HG03103 (cell line): ENCODE data around the gene DPY19L3.
"Not testable (repeated sequence)": the region's sequence is repeated elsewhere in the genome, so short reads cannot be mapped to it uniquely, and the experiment has no call there.

Experiments
- ATAC-seq: cut with Tn5 transposase; IDR thresholded peaks from one replicate; pipeline ENCODE4 v1.9.1; 2021; ENCODE audit warnings: low read depth; ENCODE audit not compliant: unreplicated experiment

The DPY19L3 gene

DNA sequence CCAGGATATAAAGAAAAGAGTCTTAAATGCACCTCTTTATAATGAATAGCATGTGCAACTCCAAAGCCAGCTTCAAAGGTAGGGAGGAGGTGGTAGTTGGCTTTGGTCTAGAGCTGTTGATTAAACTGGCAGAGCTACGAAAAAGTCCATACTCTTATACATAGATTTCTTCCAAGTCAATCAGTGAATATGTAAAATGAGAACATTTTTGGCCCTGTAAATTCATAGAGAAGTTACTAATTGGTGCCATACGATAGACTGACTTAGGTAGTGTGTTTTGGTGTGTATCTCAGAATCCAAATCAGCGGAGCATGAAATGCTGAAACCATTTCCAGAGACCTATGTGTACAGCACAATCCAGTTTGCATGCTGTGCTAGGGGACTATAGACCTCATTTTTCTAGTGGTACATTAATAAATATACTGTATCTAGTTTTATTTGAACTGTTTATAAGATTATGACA lies 17.1 kb upstream of the DPY19L3 start:
- no peak for ATAC-seq

DNA sequence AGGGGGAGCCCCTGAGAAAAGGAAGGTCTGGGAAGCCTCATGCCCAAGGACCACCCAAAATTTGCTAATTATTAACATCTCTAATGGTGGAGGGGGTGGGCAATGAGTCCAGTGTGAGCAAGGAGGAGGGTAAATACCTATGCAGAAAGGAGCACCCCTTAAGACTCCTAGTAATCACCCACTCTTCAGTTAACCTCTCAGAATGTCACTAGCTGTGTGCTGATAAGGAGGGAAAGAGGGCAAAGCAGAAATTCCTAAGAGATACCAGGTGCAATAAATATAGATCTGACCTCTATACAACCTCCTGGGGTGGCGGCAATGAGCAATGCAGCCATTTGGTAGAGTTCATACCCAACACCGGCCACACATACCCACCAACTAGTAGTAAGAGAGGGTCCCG lies 12.7 kb upstream of the DPY19L3 start:
- no peak for ATAC-seq

DNA sequence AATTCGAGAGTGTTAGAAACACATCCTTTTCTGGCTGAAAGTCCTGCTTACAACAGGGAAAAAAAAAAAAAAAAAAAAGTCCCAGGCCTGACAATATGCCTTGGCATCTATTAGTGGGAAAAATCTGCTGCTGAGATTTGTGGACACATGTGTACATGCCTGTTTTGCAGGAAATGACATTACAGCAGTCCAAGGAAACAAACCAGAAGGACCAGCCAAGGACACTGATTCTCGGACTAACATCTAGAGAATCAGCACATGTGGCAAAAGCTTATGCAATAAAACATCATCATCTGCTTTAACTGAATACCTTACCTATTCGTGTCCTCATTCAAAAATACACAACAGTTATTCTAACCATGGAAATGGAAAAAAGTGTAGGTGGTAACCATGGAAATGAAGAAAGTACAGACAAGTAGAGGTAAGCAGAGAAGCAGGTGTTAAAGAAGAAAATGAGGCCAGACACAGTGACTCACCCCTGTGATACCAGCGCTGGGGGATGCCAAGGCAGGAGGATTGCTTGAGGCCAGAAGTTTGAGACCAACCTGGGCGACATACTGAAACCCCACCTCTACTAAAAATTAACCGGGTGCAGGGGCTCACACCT lies 9.4 kb upstream of the DPY19L3 start:
- no peak for ATAC-seq

DNA sequence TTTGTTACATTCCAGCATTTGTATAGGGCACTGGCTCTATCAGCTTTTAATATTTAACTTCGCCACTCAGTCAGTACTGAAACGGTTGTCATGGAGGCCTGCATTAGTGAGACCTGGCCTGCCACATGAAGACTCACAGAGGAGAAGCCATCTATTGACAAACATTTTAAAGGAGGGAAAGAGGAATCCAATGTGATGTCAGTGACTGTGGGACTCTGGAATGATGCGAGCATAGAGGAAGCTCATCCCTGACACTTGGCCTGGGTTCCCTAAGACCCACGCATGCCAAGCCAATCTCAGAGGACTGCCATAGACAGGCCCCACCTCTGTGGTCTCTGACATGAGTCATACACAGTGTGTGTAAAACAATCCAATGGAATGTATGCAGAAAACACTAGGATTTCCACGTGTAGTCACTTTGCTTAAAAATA lies 7.9 kb upstream of the DPY19L3 start:
- ATAC-seq = no peak

DNA sequence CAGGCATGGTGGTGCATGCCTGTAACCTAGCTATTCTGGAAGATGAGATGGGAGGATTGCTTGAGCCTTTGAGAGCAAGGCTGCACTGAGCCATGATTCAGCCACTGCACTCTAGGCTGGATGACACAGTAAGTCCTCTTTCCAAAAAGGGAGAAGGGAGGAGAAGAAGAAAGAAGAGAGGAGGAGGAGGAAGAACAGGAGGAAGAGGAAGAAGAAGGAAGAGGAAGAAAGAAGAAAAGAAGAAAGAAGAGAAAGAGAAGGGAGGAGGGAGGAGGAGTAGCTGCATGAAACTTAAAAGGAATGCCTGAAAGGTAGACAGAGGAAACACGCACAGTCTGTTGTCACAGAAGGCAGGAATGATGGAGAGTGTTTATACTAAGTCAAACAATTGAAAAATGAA lies 3.6 kb upstream of the DPY19L3 start:
- ATAC-seq = no peak

DNA sequence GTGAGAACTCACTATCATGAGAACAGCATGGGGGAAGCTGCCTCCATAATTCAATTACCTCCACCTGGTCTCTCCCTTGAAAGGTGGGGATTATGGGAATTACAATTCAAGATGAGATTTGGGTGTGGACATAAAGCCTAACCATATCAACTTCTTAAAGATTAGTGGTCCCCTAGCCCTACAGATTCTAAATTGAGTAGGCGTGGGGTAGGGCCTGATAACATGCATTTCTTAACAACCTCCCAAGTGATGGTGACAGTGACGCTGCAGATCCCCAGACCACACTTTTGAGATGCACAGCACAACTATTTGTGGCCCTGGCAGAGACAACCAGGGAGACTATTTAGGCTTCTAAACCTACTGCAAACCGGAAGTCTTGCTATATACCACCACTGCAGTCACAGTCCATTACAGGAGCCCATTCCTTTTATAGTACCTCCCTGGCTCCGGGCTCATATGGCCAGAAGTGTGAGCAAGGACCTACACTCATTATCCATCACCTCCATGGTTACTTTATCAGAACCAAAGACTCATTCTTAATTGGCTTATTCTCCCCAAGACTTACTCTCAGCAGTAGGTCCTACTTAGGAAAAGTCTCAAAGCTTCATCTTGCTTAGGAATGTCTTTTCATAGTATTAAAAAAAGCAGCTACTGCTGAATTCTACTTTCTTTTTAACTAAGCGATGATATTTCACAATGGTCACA lies 2.1 kb upstream of the DPY19L3 start:
- no peak for ATAC-seq

DNA sequence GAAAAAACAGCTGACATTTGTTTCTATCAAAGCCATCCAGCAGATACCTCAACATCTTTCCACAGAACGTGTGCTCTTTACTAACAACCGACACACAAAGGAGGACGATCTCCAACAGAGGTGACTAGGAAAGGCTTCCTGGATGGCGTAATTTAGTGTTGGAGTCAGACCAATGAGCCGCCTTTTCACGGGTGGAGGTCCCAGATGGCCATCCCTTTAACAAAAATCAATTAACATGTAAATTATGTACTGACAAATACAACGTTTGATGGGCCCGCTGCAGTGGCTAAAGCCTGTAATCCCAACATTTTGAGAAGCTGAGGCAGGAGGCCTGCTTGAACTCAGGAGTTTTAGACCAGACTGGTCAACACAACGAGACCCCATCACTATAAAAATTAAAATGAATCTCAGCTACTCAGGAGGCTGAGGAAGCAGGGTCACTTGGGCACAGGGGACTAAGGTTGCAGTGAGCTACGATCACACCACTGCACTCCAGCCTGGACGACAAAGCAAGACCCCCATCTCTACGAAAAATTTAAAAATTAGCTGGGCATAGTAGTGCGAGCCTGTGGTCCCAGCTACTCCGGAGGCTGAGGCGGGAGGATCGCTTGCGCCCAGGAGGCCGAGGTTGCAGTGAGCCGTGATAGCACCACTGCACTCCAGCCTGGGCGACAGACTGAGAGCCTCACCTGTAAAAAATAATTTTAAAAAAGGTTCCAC lies 1.2 kb upstream of the DPY19L3 start:
- no peak for ATAC-seq

DNA sequence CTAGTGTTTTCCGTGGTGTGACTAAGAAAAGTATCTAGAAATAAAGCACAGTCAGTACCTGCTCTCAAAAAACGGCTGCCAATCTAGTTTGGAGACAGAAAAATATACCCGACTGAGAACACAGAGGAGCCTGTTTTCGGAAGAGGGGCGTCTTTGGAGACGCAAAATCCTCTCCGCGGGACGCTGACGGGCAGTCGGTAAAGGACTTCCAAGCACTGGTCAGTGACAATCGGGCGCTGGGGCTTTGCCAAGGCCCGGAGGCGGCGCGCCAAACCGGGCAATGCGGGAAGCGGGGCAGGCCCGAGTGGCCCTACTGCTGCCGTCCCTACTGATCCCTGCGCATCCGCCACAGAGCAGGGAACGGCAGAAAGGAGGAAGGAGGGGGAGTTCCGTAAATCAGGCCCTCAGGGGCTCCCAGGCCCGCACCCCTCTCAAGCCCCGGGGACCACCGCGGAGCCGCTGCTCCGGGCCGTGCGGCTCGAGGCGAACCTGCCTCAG lies 588 bp upstream of the DPY19L3 start:
- ATAC-seq = no peak

DNA sequence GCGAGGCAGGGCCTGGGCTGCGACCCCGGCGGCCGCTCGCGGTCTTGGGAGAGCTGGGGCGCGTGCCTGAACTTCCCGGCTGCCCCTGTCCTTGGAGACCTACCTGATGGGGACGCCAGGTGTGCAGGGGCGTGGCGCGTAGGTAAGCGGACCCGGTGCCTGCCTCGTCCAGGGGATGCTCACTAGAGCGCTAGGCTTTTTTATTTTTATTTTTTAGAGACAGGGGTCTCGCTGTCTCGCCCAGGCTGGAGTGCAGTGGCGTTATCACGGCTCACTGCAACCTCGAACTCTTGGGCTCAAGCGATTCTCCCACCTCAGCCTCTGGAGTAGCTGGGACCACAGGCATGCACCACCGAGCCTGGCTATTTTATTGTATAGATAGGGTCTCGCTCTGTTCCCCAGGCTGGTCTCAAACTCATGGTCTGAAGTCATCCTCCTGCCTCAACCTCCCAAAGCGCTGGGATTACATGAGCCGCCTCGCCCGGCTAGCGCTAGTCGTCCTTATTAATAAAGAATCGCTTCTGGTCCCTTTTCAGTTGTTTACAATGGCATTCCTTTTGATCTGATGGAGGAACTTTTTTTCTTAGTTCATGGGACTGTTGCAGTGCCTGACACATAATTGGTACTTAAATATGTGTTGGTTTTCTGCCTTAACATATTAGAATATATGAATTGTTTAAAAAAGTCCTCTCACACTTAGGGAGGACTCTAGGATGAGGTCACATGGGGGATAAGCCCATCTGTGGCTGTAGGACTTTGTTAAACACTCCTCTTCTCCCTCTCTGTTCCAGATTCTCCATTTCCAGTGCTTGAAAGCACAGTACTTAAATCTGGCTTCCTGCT lies 812 bp downstream of the DPY19L3 start:
- ATAC-seq = no peak

DNA sequence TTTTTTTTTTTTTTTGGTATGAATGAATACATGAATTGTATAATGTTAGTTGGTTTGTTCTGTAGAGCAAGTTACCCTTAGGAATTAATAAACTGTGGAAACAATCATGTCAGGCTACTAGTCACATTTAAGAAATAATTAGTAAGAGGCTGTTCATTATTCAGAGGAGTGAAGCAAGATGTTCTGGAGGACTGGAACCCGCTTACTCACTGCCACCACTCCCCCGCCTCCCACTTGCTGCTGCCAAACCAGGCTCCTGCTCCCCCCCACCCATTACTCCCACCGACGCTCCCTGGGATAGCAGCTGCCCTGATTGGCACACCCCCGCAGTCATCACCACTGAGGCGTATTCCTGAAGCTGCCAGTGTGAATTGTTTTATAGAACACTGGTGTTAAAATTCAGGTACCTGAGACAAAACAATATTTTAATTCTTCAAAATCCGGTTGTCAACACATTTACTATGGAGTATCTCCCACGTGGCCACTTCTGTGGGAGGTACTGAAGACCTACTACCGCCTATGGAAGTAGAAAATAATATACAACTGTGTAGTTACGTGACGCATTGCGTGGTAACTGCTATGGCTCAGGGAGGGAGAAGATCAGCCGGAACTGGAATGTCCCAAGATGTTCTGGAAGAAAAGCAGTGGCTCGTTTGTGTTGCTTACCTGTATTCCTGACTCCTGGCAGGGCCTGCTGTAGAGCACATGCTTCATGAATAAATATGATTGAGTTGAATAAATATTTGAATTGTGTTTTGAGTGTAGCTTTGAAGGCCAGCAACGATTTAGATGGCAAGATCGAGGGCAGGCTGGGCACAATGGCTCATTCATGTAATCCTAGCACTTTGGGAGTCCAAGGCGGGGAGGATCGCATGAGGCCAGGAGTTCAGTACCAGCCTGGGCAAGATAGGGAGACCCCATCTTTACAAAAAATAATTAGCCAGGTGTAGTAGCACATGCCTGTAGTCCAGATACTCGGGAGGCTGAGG lies 1.7 kb downstream of the DPY19L3 start:
- ATAC-seq = no peak

DNA sequence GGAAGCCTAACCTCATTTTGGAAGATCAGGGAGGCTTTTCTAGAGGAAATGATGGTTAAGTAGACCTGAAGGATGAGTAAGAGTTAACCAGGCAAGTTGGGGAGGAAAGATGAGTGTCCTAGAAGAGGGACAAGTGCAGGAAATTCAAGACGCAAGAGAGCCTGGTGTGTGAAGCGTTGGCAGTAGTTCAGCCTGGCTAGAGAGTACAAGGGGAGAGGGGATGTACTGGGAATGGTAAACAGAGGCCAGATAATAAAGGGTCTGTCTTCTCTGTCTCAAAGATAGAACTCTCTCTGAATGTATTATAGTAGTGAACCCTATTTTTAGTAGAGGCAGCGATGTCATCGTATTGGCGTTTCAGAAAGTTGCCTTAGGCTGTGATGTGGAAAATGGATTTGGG lies 9.7 kb downstream of the DPY19L3 start:
- no peak for ATAC-seq

DNA sequence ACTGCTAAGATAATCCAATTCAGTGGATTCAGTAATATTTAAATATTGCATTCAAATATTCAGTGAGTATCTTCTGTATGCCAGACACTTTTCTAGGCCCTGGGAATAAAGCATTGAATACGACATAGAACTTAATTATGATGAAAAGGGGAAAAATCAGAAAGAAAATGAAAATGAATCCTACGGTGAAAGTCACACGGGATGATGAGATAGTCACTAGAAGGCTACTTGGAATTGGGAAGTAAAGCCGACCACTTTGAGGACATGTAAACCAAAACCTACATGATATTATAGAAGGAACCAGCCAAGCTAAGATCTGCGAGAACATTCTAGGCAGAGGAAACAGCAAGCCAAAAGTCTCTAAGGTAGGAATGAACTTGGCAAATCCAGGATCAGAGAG lies 10.1 kb downstream of the DPY19L3 start:
- no peak for ATAC-seq

DNA sequence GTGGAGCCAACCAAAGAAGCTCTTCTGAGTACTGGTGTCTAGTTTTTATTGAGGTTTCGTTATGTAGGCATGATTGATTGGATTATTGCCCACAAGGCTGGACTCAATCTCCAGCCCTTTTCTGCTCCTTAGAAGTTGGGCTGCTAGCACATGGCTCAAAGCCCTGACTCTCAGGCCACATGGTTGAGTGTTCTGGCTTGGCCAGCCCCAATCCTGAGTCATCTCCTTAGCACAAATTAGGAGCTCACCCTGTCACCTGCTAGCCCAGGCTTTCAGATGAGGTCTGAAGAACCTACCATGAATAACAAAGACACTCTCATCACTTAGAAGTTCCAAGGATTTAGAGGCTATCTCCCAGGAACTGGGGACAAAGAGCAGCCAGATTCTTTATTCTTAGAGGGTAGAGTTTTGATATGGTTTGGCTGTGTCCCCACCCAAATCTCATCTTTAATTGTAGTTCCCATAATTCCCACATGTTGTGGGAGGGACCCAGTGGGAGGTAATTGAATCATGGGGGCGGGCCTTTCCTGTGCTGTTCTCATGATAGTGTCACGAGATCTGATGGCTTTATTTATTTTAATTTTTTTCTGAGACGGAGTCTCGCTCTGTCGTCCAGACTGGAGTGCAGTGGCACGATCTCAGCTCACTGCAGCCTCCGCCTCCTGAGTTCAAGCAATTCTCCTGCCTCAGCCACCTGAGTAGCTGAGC lies 11.3 kb downstream of the DPY19L3 start:
- no peak for ATAC-seq

DNA sequence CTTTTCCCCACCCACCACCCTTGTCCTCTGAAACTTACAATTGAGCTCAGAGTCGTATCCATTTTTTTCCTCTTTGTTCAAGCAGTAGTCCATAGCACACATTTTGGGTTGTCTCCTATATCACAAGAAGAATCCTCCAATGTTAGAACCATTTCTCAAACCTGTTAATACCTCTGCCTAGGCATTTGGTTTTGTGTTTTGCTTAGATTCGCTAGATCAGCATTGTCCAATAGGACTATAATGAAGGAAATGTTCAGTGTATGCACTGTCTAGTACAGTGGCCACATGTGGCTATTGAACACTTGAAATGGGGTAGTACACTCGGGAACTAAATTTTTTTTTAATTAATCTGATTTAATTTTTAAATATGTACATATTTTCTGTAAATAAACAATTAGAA lies 12.6 kb downstream of the DPY19L3 start:
- no peak for ATAC-seq

DNA sequence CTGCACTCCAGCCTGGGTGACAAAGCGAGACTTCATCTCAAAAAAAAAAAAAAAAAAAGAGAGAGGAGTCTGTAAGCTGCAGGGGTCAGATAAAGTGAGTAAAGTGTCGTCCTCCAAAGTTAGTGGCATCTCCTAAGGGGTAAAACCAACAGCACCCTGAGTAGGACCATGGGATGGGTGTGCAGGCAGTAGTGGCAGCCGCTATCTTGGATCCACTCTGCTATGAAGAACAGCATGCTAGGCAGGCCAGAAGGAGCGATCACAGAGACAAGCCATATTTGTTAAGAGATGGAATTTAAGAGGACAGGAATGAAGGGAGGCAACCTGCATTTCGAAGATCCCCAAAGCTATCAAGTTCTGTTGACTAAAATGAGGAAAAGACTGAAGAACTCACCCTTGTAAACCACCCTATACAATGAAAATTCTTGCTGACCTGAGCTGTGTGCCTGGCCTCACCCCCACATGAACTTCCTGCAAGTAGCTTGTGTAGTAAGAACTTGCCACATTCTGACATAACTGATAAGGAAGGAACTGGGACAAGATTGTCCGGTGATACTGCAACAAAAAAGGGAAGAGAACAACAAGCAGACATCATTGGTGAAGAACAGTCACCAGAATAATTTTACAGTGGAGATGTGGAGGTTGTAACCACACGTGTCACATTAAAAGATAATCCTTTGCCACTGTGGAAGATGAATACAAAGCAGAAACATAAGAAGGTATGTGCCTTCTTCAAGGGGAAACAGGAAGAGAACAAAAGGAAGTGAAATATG lies 16.2 kb downstream of the DPY19L3 start:
- no peak for ATAC-seq

DNA sequence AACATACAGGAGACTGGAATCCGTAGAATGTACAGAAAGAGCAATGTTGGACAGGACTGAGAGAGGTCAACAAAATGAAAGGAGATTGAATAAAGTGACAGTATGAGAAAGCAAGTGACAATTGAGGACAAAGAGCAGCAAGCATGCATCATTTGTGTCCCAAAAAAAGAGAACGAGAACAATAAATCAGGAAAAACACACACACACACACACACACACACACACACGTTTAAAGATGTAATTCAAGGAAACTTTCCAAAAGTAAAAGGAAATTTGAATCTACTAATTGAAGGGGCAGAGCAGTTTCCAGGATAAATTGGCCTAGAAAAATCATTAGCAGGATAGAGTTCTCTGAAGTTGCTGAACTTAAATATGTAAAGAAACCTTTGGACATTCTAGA lies 16.9 kb downstream of the DPY19L3 start:
- ATAC-seq = no peak

DNA sequence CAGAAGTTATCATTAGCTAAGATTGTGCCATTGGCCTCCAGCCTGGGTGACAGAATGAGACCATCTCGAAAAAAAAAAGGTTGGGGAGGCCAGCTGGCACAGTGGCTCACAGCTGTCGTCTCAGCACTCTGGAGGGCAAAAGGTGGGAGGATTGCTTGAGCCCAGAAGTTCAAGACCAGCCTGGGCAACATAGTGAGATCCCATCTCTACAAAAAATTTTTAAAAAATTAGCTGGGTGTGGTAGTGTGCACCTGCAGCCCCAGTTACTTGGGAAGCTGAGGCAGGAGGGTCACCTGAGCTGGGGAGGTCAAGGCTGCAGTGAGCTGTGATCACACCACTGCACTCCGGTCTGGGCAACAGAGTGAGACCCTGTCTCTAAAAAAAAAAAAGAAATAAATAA lies 18.4 kb downstream of the DPY19L3 start:
- ATAC-seq = not testable (repeated sequence)

DNA sequence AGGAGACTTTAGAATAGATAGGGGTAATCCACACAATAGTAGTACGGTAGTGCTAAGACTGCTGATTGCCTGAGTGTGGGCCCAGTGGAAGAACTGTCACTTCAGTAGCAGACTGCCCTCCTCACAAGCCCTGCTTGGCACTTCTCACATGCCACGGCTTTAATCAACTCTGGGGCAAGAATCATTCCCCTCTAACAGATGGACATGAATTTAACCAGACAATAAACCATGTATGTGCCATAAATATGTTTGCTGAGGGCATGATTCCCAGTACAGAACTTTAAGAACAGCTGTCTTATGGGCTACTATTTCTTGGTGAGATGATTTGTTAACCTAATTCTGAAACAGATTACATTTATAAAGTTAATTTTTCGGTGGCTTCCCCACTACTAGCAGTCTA lies 22.0 kb downstream of the DPY19L3 start:
- no peak for ATAC-seq
